ENCODE results near the gene DOCK1.

The DOCK1 gene

GRCh38 chr10:127449490-127449889, 544.3 kb downstream of the DOCK1 start:
- in situ Hi-C loops (cut with MboI; ENCODE audit: low pct_unique_long_range_greater_than_20kb, low sequenced_read_pairs, unreplicated experiment), result no loop called here
- no peak for TF ChIP-seq CTCF (IDR thresholded peaks at IDR 0.05; ENCODE audit: extremely low read depth, insufficient read depth, missing control alignments)
- no peak for DNase-seq (ENCODE audit: low spot score)

- in situ Hi-C loops (cut with MboI; ENCODE audit: low pct_unique_long_range_greater_than_20kb, low sequenced_read_pairs, unreplicated experiment), result no loop called here
Observed at GRCh38 chr10:127450644-127451043, 545.4 kb downstream of the DOCK1 start.

GRCh38 chr10:127451628-127452027, 546.4 kb downstream of the DOCK1 start:
- no peak for DNase-seq (ENCODE audit: low spot score)
- TF ChIP-seq CTCF (IDR thresholded peaks at IDR 0.05; ENCODE audit: extremely low read depth, insufficient read depth, missing control alignments), result no peak
- in situ Hi-C loops (cut with MboI; ENCODE audit: low pct_unique_long_range_greater_than_20kb, low sequenced_read_pairs, unreplicated experiment), result no loop called here

More at GRCh38 chr10:127450644-127451043, 545.4 kb downstream of the DOCK1 start:
- no peak for TF ChIP-seq CTCF (IDR thresholded peaks at IDR 0.05; ENCODE audit: extremely low read depth, insufficient read depth, missing control alignments)
- no peak for DNase-seq (ENCODE audit: low spot score)

- in situ Hi-C loops (cut with MboI; ENCODE audit: low pct_unique_long_range_greater_than_20kb, low sequenced_read_pairs, unreplicated experiment), result no loop called here
- no peak for TF ChIP-seq CTCF (IDR thresholded peaks at IDR 0.05; ENCODE audit: extremely low read depth, insufficient read depth, missing control alignments)
Observed at GRCh38 chr10:127452568-127452967, 547.3 kb downstream of the DOCK1 start.

GRCh38 chr10:127453706-127454105, 548.5 kb downstream of the DOCK1 start:
- in situ Hi-C loops (cut with MboI; ENCODE audit: low pct_unique_long_range_greater_than_20kb, low sequenced_read_pairs, unreplicated experiment), result no loop called here
- TF ChIP-seq CTCF (IDR thresholded peaks at IDR 0.05; ENCODE audit: extremely low read depth, insufficient read depth, missing control alignments), result no peak
- DNase-seq (ENCODE audit: low spot score), result no peak

More at GRCh38 chr10:127452568-127452967, 547.3 kb downstream of the DOCK1 start:
- DNase-seq (ENCODE audit: low spot score), result no peak

- TF ChIP-seq CTCF (IDR thresholded peaks at IDR 0.05; ENCODE audit: extremely low read depth, insufficient read depth, missing control alignments), result no peak
- DNase-seq (ENCODE audit: low spot score), result no peak
- in situ Hi-C loops (cut with MboI; ENCODE audit: low pct_unique_long_range_greater_than_20kb, low sequenced_read_pairs, unreplicated experiment), result no loop called here
Observed at GRCh38 chr10:127456122-127456521, 550.9 kb downstream of the DOCK1 start.
